Activated B cell treated with CpG ODN at 0.5 μM for 24 hours (primary cell): ENCODE results near the gene PRSS48. TPM values are rescaled to one million over a fixed set of nuclear protein-coding genes. Genes with fewer than 3 reads are reported as not detected.

Experiments used
- ATAC-seq: fragments of 200-7000 bp; cut with Tn5 transposase; one replicate; pipeline ENCODE4 v1.10.0; 2021; ENCODE audit warnings: low read depth, mild to moderate bottlenecking, moderate library complexity
- CTCF ChIA-PET: fragments of 350-600 bp; sonication (Branson Sonifier 250); formaldehyde crosslinking; loops from one replicate; lab custom pipeline; 2021; ENCODE audit warnings: antibody characterized with exemption; lab: Charles Lee
- POLR2A ChIA-PET: fragments of 350-600 bp; sonication (Branson Sonifier 250); formaldehyde crosslinking; loops from one replicate; lab custom pipeline; 2021; ENCODE audit warnings: antibody characterized with exemption; lab: Charles Lee
- DNase-seq: peaks from one replicate; pipeline ENCODE4 v3.0.0; 2022
- H3K27ac Mint-ChIP-seq: one replicate; pipeline ENCODE4 v1.8.0; 2020; ENCODE audit warnings: mixed read lengths
- H3K27me3 Mint-ChIP-seq: one replicate; pipeline ENCODE4 v1.8.0; 2021; ENCODE audit warnings: mixed read lengths
- H3K36me3 Mint-ChIP-seq: one replicate; pipeline ENCODE4 v1.8.0; 2021; ENCODE audit warnings: low read depth, mixed read lengths
- H3K4me1 Mint-ChIP-seq: one replicate; pipeline ENCODE4 v1.8.0; 2021; ENCODE audit warnings: mixed read lengths
- H3K4me3 Mint-ChIP-seq: one replicate; pipeline ENCODE4 v1.8.0; 2020; ENCODE audit warnings: mild to moderate bottlenecking, mixed read lengths
- H3K9me3 Mint-ChIP-seq: one replicate; pipeline ENCODE4 v1.8.0; 2020; ENCODE audit warnings: mixed read lengths
- CTCF ChIP-seq: fragments of 200-600 bp; IDR thresholded peaks from one replicate; pipeline ENCODE4 v1.8.0; 2022; ENCODE audit warnings: antibody characterized with exemption, mild to moderate bottlenecking
- intact Hi-C: fragments of 100-400 bp; cut with micrococcal nuclease; formaldehyde crosslinking; loops from one replicate; pipeline ENCODE4 v1.15.1; 2024
- total RNA-seq: library from RNA; stranded (reverse); gene quantifications from 2 replicates; pipeline ENCODE4 v1.2.3, GENCODE V29; 2022

Gene PRSS48
- total RNA-seq: not detected in 2 replicates

GRCh38 chr4:151276787-151277562 is at the start of gene PRSS48:
Gene PRSS48 (plus strand): TSS chr4:151277161. CDS start chr4:151277173, 12 bp downstream.
- ATAC-seq: no peak
- H3K9me3 Mint-ChIP-seq: no peaks in the 10 kb centered on the region
- H3K27me3 Mint-ChIP-seq: no peaks in the 10 kb centered on the region

GRCh38 chr4:151227172-151227571 is 49.8 kb upstream of the PRSS48 start:
- no peaks in the 10 kb centered on the region for H3K36me3 Mint-ChIP-seq
- ChIA-PET POLR2A (no interaction called here), CTCF (no interaction called here)
- H3K4me3 Mint-ChIP-seq: no peak overlapping the region
- H3K9me3 Mint-ChIP-seq: no peaks in the 10 kb centered on the region
- H3K27me3 Mint-ChIP-seq: peaks cover 7% of the 10 kb centered on the region
- DNase-seq (no peak), ATAC-seq (no peak)
- intact Hi-C loops: no loop called here
- no peak overlapping the region for H3K27ac Mint-ChIP-seq
- H3K4me1 Mint-ChIP-seq: no peaks in the 10 kb centered on the region
- no peak for TF ChIP-seq CTCF

More at GRCh38 chr4:151276787-151277562, at the start of gene PRSS48:
- Mint-ChIP-seq H3K4me3 (no peak within 1 kb of the TSS), H3K27ac (no peak within 1 kb of the TSS), H3K4me1 (no peaks in the 10 kb centered on the region), H3K36me3 (no peaks in the 10 kb centered on the region)
- DNase-seq: no peak
- no peak for TF ChIP-seq CTCF
- CTCF ChIA-PET: no interaction called here
- intact Hi-C loops: no loop called here
- POLR2A ChIA-PET: no interaction called here

- Mint-ChIP-seq H3K4me3 (no peak overlapping the region), H3K27ac (no peak overlapping the region), H3K27me3 (peaks cover 8% of the 10 kb centered on the region), H3K9me3 (no peaks in the 10 kb centered on the region), H3K36me3 (no peaks in the 10 kb centered on the region), H3K4me1 (no peaks in the 10 kb centered on the region)
- no peak for ATAC-seq
- ChIA-PET POLR2A (no interaction called here), CTCF (no interaction called here)
- intact Hi-C loops: no loop called here
- no peak for DNase-seq
- TF ChIP-seq CTCF: no peak
These were observed 49.2 kb upstream of the PRSS48 start for GRCh38 chr4:151227731-151228130.

GRCh38 chr4:151228189-151229119 is 48.5 kb upstream of the PRSS48 start:
- intact Hi-C loops: no loop called here
- Mint-ChIP-seq H3K27ac (no peak overlapping the region), H3K9me3 (no peaks in the 10 kb centered on the region), H3K27me3 (peaks cover 8% of the 10 kb centered on the region), H3K36me3 (no peaks in the 10 kb centered on the region), H3K4me1 (no peaks in the 10 kb centered on the region), H3K4me3 (no peak overlapping the region)
- TF ChIP-seq CTCF: no peak
- no peak for ATAC-seq
- ChIA-PET CTCF (no interaction called here), POLR2A (interaction anchor here (0.6 kb wide), 1 partner anchor 128 kb away, joined by 3 read pairs; no protein-coding TSS in a partner anchor)
- DNase-seq: no peak
